OCI-LY1 (cell line): ENCODE data around the gene TRIP13.
"Not testable (repeated sequence)": the region's sequence is repeated elsewhere in the genome, so short reads cannot be mapped to it uniquely, and the experiment has no call there.

Experiments
- H2AFZ ChIP-seq: fragments of 200-600 bp; sonication (generic), shearing (Covaris generic); 2 replicates; pipeline ENCODE4 v1.6.0; 2014; ENCODE audit warnings: antibody characterized with exemption, mild to moderate bottlenecking, low read length
- H3F3A ChIP-seq: fragments of 200-600 bp; sonication (generic), shearing (Covaris generic); 2 replicates; pipeline ENCODE4 v1.6.0; 2014; ENCODE audit warnings: mild to moderate bottlenecking, antibody characterized with exemption, low read length, moderate library complexity; ENCODE audit not compliant: insufficient read depth
- H3K27ac ChIP-seq: fragments of 200-600 bp; sonication (generic); 2 replicates; pipeline ENCODE4 v1.5.1; 2014; ENCODE audit warnings: low read length, mixed run types, mild to moderate bottlenecking, low read depth; ENCODE audit not compliant: poor library complexity, severe bottlenecking
- H3K27me3 ChIP-seq: fragments of 200-600 bp; sonication (generic); 2 replicates; pipeline ENCODE4 v1.6.0; 2014; ENCODE audit warnings: antibody characterized with exemption, mild to moderate bottlenecking, low read length, moderate library complexity; ENCODE audit not compliant: insufficient read depth
- H3K36me3 ChIP-seq: fragments of 200-600 bp; sonication (generic); 2 replicates; pipeline ENCODE4 v1.6.1; 2014; ENCODE audit warnings: mild to moderate bottlenecking, antibody characterized with exemption, low read length, moderate library complexity, mixed read lengths; ENCODE audit not compliant: insufficient read depth
- H3K4me1 ChIP-seq: fragments of 200-600 bp; sonication (generic); 2 replicates; pipeline ENCODE4 v1.5.1; 2014; ENCODE audit warnings: mild to moderate bottlenecking, low read length, moderate library complexity; ENCODE audit not compliant: insufficient read depth, severe bottlenecking
- H3K4me2 ChIP-seq: fragments of 200-600 bp; sonication (generic), shearing (Covaris generic); 2 replicates; pipeline ENCODE4 v1.6.1; 2014; ENCODE audit warnings: low read length
- H3K4me3 ChIP-seq: fragments of 200-600 bp; sonication (generic); 2 replicates; pipeline ENCODE4 v1.5.1; 2014; ENCODE audit warnings: low read length, low read depth, mild to moderate bottlenecking, mixed read lengths; ENCODE audit not compliant: poor library complexity, severe bottlenecking
- H3K79me2 ChIP-seq: fragments of 200-600 bp; shearing (Covaris generic); 2 replicates; pipeline ENCODE4 v1.6.1; 2016; ENCODE audit warnings: mixed run types, low read length, mixed read lengths; ENCODE audit not compliant: insufficient read depth
- H3K9ac ChIP-seq: fragments of 200-600 bp; sonication (generic), shearing (Covaris generic); 2 replicates; pipeline ENCODE4 v1.6.1; 2014; ENCODE audit warnings: mild to moderate bottlenecking, low read length, mixed read lengths
- H3K9me2 ChIP-seq: fragments of 200-600 bp; sonication (generic), shearing (Covaris generic); 2 replicates; pipeline ENCODE4 v1.6.1; 2014; ENCODE audit warnings: low read depth, mild to moderate bottlenecking, low read length, mixed read lengths
- H3K9me3 ChIP-seq: fragments of 200-600 bp; shearing (Covaris generic); 2 replicates; pipeline ENCODE4 v1.6.1; 2014; ENCODE audit warnings: low read length, mixed read lengths
- H4K20me1 ChIP-seq: fragments of 200-600 bp; sonication (generic), shearing (Covaris generic); 2 replicates; pipeline ENCODE4 v1.6.0; 2016; ENCODE audit warnings: mild to moderate bottlenecking, low read length; ENCODE audit not compliant: insufficient read depth
- CTCF ChIP-seq: fragments of 200-600 bp; sonication (generic), shearing (Covaris generic); IDR thresholded peaks from 2 replicates; pipeline ENCODE4 v1.5.1; 2017; ENCODE audit warnings: mild to moderate bottlenecking, antibody characterized with exemption, low read length, moderate library complexity, mixed read lengths
- EZH2 ChIP-seq: fragments of 200-600 bp; sonication (generic), shearing (Covaris generic); IDR thresholded peaks from 2 replicates; pipeline ENCODE4 v1.8.0; 2017; ENCODE audit warnings: borderline replicate concordance, mixed run types, mild to moderate bottlenecking, antibody characterized with exemption, low read length, moderate library complexity, mixed read lengths

TRIP13 gene

GRCh38 chr5:892394-893136, at the start of gene TRIP13, which contains the start of gene BRD9:
TRIP13 (plus strand) TSS chr5:892884; CDS start chr5:892999, 115 bp downstream.
BRD9 (minus strand) TSS chr5:892801; CDS start chr5:892657, 144 bp downstream.
- Histone ChIP-seq H3K4me2 (peak within 1 kb of the TSS; percentile 76), H3K79me2 (no peaks in the 10 kb centered on the region), H3K9me2 (no peaks in the 10 kb centered on the region), H2AFZ (no peak within 1 kb of the TSS), H3K36me3 (peaks cover 68% of the 10 kb centered on the region), H3K9ac (peak within 1 kb of the TSS; percentile 80), H3K27ac (peak within 1 kb of the TSS; percentile 54), H3F3A (no peaks in the 10 kb centered on the region), H3K4me1 (peaks cover 22% of the 10 kb centered on the region), H3K9me3 (no peaks in the 10 kb centered on the region), H3K4me3 (peak within 1 kb of the TSS; percentile 74), H3K27me3 (no peaks in the 10 kb centered on the region), H4K20me1 (no peaks in the 10 kb centered on the region)
- TF ChIP-seq CTCF (no peak), EZH2 (no peak)

- not testable (repeated sequence) for H3K36me3 ChIP-seq, H3K9me3 ChIP-seq, H2AFZ ChIP-seq, H3F3A ChIP-seq, H3K79me2 ChIP-seq, H3K4me1 ChIP-seq, H3K4me2 ChIP-seq, H3K4me3 ChIP-seq, H4K20me1 ChIP-seq, H3K27me3 ChIP-seq, H3K27ac ChIP-seq, H3K9me2 ChIP-seq, H3K9ac ChIP-seq
Measured at GRCh38 chr5:843371-843770, 49.3 kb upstream of the TRIP13 start.

- not testable (repeated sequence) for H4K20me1 ChIP-seq, H3K9ac ChIP-seq, H3K4me1 ChIP-seq, H2AFZ ChIP-seq, H3K9me3 ChIP-seq, H3K79me2 ChIP-seq, H3K4me2 ChIP-seq, H3K27me3 ChIP-seq, H3K4me3 ChIP-seq, H3K27ac ChIP-seq, H3K36me3 ChIP-seq, H3K9me2 ChIP-seq, H3F3A ChIP-seq
Measured at GRCh38 chr5:843926-844325, 48.8 kb upstream of the TRIP13 start.

- H3K9me3 ChIP-seq, H3K27me3 ChIP-seq, H3K4me3 ChIP-seq, H3K9me2 ChIP-seq, H3K79me2 ChIP-seq, H3K4me2 ChIP-seq, H3K9ac ChIP-seq, H3K36me3 ChIP-seq, H2AFZ ChIP-seq, H3F3A ChIP-seq, H3K27ac ChIP-seq, H3K4me1 ChIP-seq, H4K20me1 ChIP-seq: not testable (repeated sequence)
Measured at GRCh38 chr5:844426-844825, 48.3 kb upstream of the TRIP13 start.

GRCh38 chr5:845031-845675, 47.5 kb upstream of the TRIP13 start:
- not testable (repeated sequence) for H3K27me3 ChIP-seq, H3K36me3 ChIP-seq, H3K27ac ChIP-seq, H3K9ac ChIP-seq, H3K9me2 ChIP-seq, H2AFZ ChIP-seq, H3K4me1 ChIP-seq, H3K79me2 ChIP-seq, H3K4me3 ChIP-seq, H3F3A ChIP-seq, H3K4me2 ChIP-seq, H3K9me3 ChIP-seq, H4K20me1 ChIP-seq

GRCh38 chr5:845676-846601, 46.7 kb upstream of the TRIP13 start:
- not testable (repeated sequence) for H3F3A ChIP-seq, H3K9me2 ChIP-seq, H3K9me3 ChIP-seq, H3K27ac ChIP-seq, H3K27me3 ChIP-seq, H3K4me3 ChIP-seq, H3K4me1 ChIP-seq, H3K36me3 ChIP-seq, H3K4me2 ChIP-seq, H3K9ac ChIP-seq, H2AFZ ChIP-seq, H3K79me2 ChIP-seq, H4K20me1 ChIP-seq
